Measurements from ENCODE around the gene NFKB1. TPM values are rescaled to one million over a fixed set of nuclear protein-coding genes. Genes with fewer than 3 reads are reported as not detected.

The NFKB1 gene
- total RNA-seq, 1 experiment from 2014 or later, result 70.9 TPM

GRCh38 chr4:102493257-102493656 lies 7.9 kb upstream of the NFKB1 start:
- intact Hi-C loops (cut with micrococcal nuclease), result no loop called here
- Mint-ChIP-seq H3K4me3 (ENCODE audit: unreplicated experiment) (no peak overlapping the region), H3K27ac (ENCODE audit: low read depth, unreplicated experiment) (no peak overlapping the region), H3K9me3 (ENCODE audit: unreplicated experiment) (peaks cover 11% of the 10 kb centered on the region), H3K27me3 (ENCODE audit: insufficient read depth, unreplicated experiment) (no peaks in the 10 kb centered on the region), H3K36me3 (ENCODE audit: insufficient read depth, unreplicated experiment) (no peaks in the 10 kb centered on the region), H3K4me1 (ENCODE audit: insufficient read depth, unreplicated experiment) (peaks cover 4% of the 10 kb centered on the region)
- CTCF ChIA-PET, result no interaction called here
- DNase-seq (ENCODE audit: unreplicated experiment), result no peak
- POLR2A ChIA-PET, result no interaction called here
- TF ChIP-seq CTCF (IDR thresholded peaks at IDR 0.05; ENCODE audit: unreplicated experiment), result no peak
- BruUV-seq (replicated peaks), result no TSS peak

GRCh38 chr4:102493794-102494193 lies 7.4 kb upstream of the NFKB1 start:
- TF ChIP-seq CTCF (IDR thresholded peaks at IDR 0.05; ENCODE audit: unreplicated experiment), result no peak
- H3K4me1 Mint-ChIP-seq (ENCODE audit: insufficient read depth, unreplicated experiment), result no peaks in the 10 kb centered on the region
- peaks cover 7% of the 10 kb centered on the region for H3K9me3 Mint-ChIP-seq (ENCODE audit: unreplicated experiment)
- H3K36me3 Mint-ChIP-seq (ENCODE audit: insufficient read depth, unreplicated experiment), result no peaks in the 10 kb centered on the region
- H3K4me3 Mint-ChIP-seq (ENCODE audit: unreplicated experiment), result no peak overlapping the region
- intact Hi-C loops (cut with micrococcal nuclease), result no loop called here
- no peak overlapping the region for H3K27ac Mint-ChIP-seq (ENCODE audit: low read depth, unreplicated experiment)
- DNase-seq (ENCODE audit: unreplicated experiment), result no peak
- POLR2A ChIA-PET, result interaction anchor here (0.7 to 1.2 kb wide), 2 partner anchors 14 to 52 kb away, joined by 3 read pairs; no protein-coding TSS in a partner anchor
- BruUV-seq (replicated peaks), result no TSS peak
- no peaks in the 10 kb centered on the region for H3K27me3 Mint-ChIP-seq (ENCODE audit: insufficient read depth, unreplicated experiment)
- CTCF ChIA-PET, result no interaction called here

- H3K9me3 Mint-ChIP-seq (ENCODE audit: unreplicated experiment), result peaks cover 1% of the 10 kb centered on the region
- no peak overlapping the region for H3K4me3 Mint-ChIP-seq (ENCODE audit: unreplicated experiment)
- DNase-seq (ENCODE audit: unreplicated experiment), result no peak
- BruUV-seq (replicated peaks), result no TSS peak
- no peaks in the 10 kb centered on the region for H3K27me3 Mint-ChIP-seq (ENCODE audit: insufficient read depth, unreplicated experiment)
- intact Hi-C loops (cut with micrococcal nuclease), result no loop called here
- H3K4me1 Mint-ChIP-seq (ENCODE audit: insufficient read depth, unreplicated experiment), result no peaks in the 10 kb centered on the region
- TF ChIP-seq CTCF (IDR thresholded peaks at IDR 0.05; ENCODE audit: unreplicated experiment), result no peak
- no peak overlapping the region for H3K27ac Mint-ChIP-seq (ENCODE audit: low read depth, unreplicated experiment)
- ChIA-PET POLR2A (interaction anchor here (0.7 to 1.3 kb wide), 5 partner anchors 11 to 333 kb away, joined by 3 to 4 read pairs (median 3); partner anchors contain the start of gene UBE2D3), CTCF (interaction anchor here (1.0 kb wide), 1 partner anchor 47 kb away, joined by 4 read pairs; no protein-coding TSS in a partner anchor)
- H3K36me3 Mint-ChIP-seq (ENCODE audit: insufficient read depth, unreplicated experiment), result no peaks in the 10 kb centered on the region
Observed at GRCh38 chr4:102494603-102495002, 6.6 kb upstream of the NFKB1 start.

- Mint-ChIP-seq H3K4me3 (ENCODE audit: unreplicated experiment) (no peak overlapping the region), H3K9me3 (ENCODE audit: unreplicated experiment) (no peaks in the 10 kb centered on the region), H3K36me3 (ENCODE audit: insufficient read depth, unreplicated experiment) (no peaks in the 10 kb centered on the region), H3K27ac (ENCODE audit: low read depth, unreplicated experiment) (no peak overlapping the region), H3K27me3 (ENCODE audit: insufficient read depth, unreplicated experiment) (no peaks in the 10 kb centered on the region), H3K4me1 (ENCODE audit: insufficient read depth, unreplicated experiment) (no peaks in the 10 kb centered on the region)
- no peak for TF ChIP-seq CTCF (IDR thresholded peaks at IDR 0.05; ENCODE audit: unreplicated experiment)
- CTCF ChIA-PET, result interaction anchor here (0.6 to 1.0 kb wide), 2 partner anchors 67 to 116 kb away, joined by 3 to 5 read pairs; no protein-coding TSS in a partner anchor
- intact Hi-C loops (cut with micrococcal nuclease), result no loop called here
- DNase-seq (ENCODE audit: unreplicated experiment), result no peak
- BruUV-seq (replicated peaks), result no TSS peak
- POLR2A ChIA-PET, result interaction anchor here (0.9 kb wide), 1 partner anchor 329 kb away, joined by 3 read pairs; the partner anchor contains the start of gene UBE2D3
Observed at GRCh38 chr4:102497986-102498385, 3.2 kb upstream of the NFKB1 start.
